ENCODE measurements around the gene ZFAND6. TPM values are rescaled to one million over a fixed set of nuclear protein-coding genes. Genes with fewer than 3 reads are reported as not detected.
A peak's percentile ranks its signal among the peaks of the same experiment; 100 is the strongest.

The ZFAND6 gene
- total RNA-seq, 1 donor from 2014 or later: 76.7 TPM

DNA sequence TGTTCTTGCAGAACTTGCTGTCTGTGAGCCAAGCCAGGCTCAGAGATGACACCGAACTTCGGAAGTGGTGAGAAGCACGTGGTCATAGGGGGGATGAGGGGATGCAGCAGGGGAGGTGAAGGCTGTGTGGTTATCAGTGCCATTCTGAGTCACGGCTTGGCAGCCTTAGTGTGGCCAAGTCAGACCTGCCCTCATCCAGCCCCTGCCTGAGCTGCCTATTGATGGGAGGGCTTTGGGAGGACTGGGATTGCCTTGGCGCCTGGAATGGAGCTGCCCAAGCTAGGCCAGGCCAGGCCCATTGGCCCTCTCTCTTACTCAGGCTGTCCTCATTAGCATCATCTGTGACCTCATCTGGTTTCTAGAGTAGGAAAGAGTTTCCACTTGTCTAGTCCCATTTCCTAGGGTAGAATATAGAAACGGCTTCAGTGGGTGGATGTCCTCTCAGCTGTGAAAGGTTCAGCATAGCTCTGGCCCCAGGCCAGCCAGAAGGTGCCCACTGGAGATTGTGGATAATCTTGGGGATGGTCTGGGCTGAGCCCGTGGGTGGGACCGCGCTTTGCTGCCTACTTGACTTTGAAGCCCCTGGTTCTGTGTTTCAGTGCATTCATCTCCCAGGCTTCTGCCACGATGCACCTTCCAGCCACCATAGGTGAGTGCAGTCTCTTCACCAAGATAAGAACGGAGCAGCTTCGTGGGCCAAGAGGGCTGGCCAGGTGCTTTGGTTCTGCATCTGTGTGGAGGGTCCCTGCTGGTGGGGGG lies 100.5 kb downstream of the ZFAND6 start:
- TF ChIP-seq, protein P1, sequence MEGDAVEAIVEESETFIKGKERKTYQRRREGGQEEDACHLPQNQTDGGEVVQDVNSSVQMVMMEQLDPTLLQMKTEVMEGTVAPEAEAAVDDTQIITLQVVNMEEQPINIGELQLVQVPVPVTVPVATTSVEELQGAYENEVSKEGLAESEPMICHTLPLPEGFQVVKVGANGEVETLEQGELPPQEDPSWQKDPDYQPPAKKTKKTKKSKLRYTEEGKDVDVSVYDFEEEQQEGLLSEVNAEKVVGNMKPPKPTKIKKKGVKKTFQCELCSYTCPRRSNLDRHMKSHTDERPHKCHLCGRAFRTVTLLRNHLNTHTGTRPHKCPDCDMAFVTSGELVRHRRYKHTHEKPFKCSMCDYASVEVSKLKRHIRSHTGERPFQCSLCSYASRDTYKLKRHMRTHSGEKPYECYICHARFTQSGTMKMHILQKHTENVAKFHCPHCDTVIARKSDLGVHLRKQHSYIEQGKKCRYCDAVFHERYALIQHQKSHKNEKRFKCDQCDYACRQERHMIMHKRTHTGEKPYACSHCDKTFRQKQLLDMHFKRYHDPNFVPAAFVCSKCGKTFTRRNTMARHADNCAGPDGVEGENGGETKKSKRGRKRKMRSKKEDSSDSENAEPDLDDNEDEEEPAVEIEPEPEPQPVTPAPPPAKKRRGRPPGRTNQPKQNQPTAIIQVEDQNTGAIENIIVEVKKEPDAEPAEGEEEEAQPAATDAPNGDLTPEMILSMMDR (IDR thresholded peaks at IDR 0.05): no peak
- Histone ChIP-seq H3K27ac (peak overlapping the region; percentile 67), H3K4me1 (peaks cover 42% of the 10 kb centered on the region), H3K27me3 (ENCODE audit: low read depth) (no peaks in the 10 kb centered on the region), H3K36me3 (peaks cover 12% of the 10 kb centered on the region), H3K9me3 (no peaks in the 10 kb centered on the region), H3K4me3 (no peak overlapping the region)
- intact Hi-C loops (cut with DNase I): no loop called here
- DNase-seq (no peak), ATAC-seq (peak in 1 of 2 donors; percentile 4)

DNA sequence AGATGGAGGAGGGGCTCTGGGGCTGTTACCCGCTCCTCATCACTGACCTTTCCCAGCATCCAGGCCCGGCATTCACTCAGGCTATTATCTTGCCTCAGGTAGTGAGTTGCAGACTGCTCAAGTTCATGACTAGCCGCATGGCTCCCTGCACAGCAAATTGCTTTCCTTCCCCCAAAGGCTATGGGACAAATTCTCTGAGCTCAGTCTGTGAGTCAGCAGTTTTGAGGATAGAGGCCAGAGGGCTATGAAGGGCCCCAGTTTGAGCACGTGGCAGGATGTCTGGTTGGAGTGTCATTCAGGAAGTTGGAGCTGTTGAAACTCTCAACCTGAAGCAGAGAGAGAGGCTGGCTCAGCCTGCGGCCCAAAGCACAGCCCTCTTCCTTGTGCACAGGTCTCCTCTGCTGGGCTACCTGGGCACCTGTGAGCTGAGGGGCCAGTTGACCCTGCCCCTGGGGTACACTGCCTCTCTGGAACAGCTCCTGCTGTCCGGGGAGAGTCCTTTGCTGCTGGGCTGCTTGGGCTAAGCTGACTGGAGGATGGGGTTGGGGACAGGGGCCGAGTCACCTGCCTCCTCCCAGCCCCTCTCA lies 101.2 kb downstream of the ZFAND6 start:
- peak overlapping the region; percentile 67 for H3K27ac ChIP-seq
- H3K27me3 ChIP-seq (ENCODE audit: low read depth): no peaks in the 10 kb centered on the region
- ATAC-seq (peak; percentile 94 to 96), DNase-seq (peak; percentile 86)
- peaks cover 12% of the 10 kb centered on the region for H3K36me3 ChIP-seq
- H3K4me1 ChIP-seq: peaks cover 35% of the 10 kb centered on the region
- TF ChIP-seq, protein P1 (IDR thresholded peaks at IDR 0.05): no peak
- H3K4me3 ChIP-seq: no peak overlapping the region
- no peaks in the 10 kb centered on the region for H3K9me3 ChIP-seq
- intact Hi-C loops (cut with DNase I): no loop called here

DNA sequence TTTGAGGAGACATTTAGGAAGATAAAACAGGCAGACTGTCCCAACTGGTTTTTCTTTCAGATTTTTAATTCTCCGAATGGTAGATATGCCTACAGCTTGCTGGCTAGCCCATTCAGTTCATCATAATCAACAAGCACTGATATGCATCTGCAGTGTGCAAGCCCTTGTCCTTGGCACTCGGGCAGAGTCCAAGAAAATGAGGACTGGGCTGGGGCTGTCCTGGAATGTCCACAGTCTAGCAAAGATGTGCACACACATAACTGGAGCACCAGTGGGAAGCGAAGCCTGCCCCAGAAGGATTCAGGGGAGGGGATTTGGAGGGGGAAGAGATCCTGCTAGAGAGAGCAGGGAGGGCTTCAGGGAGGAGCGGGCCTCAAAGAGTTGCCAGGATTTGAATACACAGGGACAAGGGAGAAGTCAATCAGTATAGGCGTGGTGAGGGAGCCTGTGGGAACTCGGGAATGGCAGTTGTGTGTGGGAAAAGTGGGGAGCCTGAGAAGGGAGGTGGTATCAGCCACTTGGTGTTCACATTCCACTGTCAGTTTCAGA lies 102.1 kb downstream of the ZFAND6 start:
- Histone ChIP-seq H3K36me3 (peaks cover 12% of the 10 kb centered on the region), H3K27me3 (ENCODE audit: low read depth) (no peaks in the 10 kb centered on the region), H3K9me3 (no peaks in the 10 kb centered on the region), H3K27ac (no peak overlapping the region), H3K4me3 (no peak overlapping the region), H3K4me1 (peaks cover 28% of the 10 kb centered on the region)
- ATAC-seq: no peak
- DNase-seq: no peak
- intact Hi-C loops (cut with DNase I): no loop called here
- TF ChIP-seq, protein P1 (IDR thresholded peaks at IDR 0.05): no peak

DNA sequence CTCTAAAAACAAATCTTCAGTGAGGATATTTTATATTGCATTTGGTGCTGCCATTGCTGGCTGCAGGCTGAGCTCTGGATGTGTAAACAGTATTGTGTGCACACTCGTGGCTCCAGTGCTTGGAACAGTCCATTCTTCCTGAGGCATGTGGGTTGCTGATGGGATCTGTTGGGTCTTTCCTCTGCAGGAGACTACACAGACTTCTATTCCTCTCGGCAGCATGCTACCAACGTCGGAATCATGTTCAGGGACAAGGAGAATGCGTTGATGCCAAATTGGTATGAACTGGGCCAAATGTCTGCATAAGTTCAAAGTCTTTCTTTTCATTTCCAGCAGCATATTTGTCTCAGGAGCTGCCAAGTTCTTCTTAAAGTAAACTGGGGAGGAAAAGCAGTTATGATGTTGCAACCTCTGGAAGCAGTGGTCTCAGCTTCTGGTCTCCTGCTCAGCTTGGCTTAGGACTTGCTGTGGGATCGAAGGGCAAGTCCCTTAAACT lies 102.6 kb downstream of the ZFAND6 start:
- no peak overlapping the region for H3K4me3 ChIP-seq
- no peaks in the 10 kb centered on the region for H3K27me3 ChIP-seq (ENCODE audit: low read depth)
- ATAC-seq (no peak), DNase-seq (no peak)
- H3K4me1 ChIP-seq: peaks cover 22% of the 10 kb centered on the region
- H3K9me3 ChIP-seq: no peaks in the 10 kb centered on the region
- no peak overlapping the region for H3K27ac ChIP-seq
- intact Hi-C loops (cut with DNase I): no loop called here
- TF ChIP-seq, protein P1 (IDR thresholded peaks at IDR 0.05): no peak
- peaks cover 12% of the 10 kb centered on the region for H3K36me3 ChIP-seq

DNA sequence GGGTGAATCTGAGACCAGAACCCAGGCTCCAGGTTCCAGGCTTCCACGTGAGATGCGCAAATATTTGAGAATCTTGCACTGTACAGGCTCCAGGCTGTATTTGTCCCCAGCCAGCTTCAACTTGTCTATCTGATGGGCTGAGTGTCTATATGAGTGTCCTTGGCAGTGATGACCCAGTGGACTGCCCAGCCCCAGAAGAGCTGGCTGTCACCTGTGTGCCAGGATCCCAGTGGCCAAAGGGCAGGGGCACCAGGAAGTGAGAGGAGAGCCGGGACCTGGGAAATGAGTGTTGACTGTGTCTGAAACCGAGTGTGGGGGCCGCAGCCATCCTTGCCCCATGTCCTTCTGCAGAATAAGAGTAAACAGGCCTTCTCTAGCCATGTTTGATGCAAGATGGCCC lies 103.7 kb downstream of the ZFAND6 start:
- Histone ChIP-seq H3K36me3 (peaks cover 15% of the 10 kb centered on the region), H3K27ac (no peak overlapping the region), H3K27me3 (ENCODE audit: low read depth) (no peaks in the 10 kb centered on the region), H3K9me3 (no peaks in the 10 kb centered on the region), H3K4me1 (peaks cover 22% of the 10 kb centered on the region), H3K4me3 (no peak overlapping the region)
- TF ChIP-seq, protein P1 (IDR thresholded peaks at IDR 0.05): no peak
- intact Hi-C loops (cut with DNase I): no loop called here
- ATAC-seq (no peak), DNase-seq (no peak)

Data from lower lobe of right lung (tissue), 2 donors.